H1 (cell line): Measurements from ENCODE around the gene UBE2E2. TPM values are rescaled to one million over a fixed set of nuclear protein-coding genes. Genes with fewer than 3 reads are reported as not detected.

Experiments
- CTCF ChIA-PET: fragments of 300-600 bp; sonication (Branson Sonifier 250); formaldehyde crosslinking; loops from one replicate; lab custom pipeline; 2021; ENCODE audit not compliant: partially characterized antibody; lab: Charles Lee
- POLR2A ChIA-PET: fragments of 300-600 bp; sonication (Branson Sonifier 250); formaldehyde crosslinking; loops from one replicate; lab custom pipeline; 2021; ENCODE audit warnings: inconsistent platforms; ENCODE audit not compliant: partially characterized antibody; lab: Charles Lee
- DNase-seq, 2 experiments: peaks; one replicate each; pipeline versions ENCODE4 v3.0.0 to v3.0.0-alpha.2; 2010 to 2022; ENCODE audit warnings: low spot score in 2 of 2, low read depth in 1 of 2, mixed read lengths in 1 of 2
- FAIRE-seq: peaks from 2 replicates; lab custom pipeline; 2011; peaks lifted over from hg19 to GRCh38; lab: Jason Lieb, UNC
- H2AFZ ChIP-seq: 2 replicates; pipeline ENCODE4 v1.8.1; 2012; ENCODE audit warnings: low read length, inconsistent platforms
- H2AK5ac ChIP-seq: 2 replicates; pipeline ENCODE4 v1.6.1; 2013; ENCODE audit warnings: low read depth, low read length
- H2BK120ac ChIP-seq: replicated peaks from 2 replicates; pipeline ENCODE3; 2013; ENCODE audit warnings: low read depth, low read length, inconsistent platforms
- H2BK12ac ChIP-seq: 2 replicates; pipeline ENCODE4 v1.6.1; 2013; ENCODE audit warnings: low read depth, low read length
- H2BK15ac ChIP-seq: 2 replicates; pipeline ENCODE4 v1.6.1; 2013; ENCODE audit warnings: low read length
- H2BK20ac ChIP-seq: 2 replicates; pipeline ENCODE4 v1.6.1; 2013; ENCODE audit warnings: low read length
- H2BK5ac ChIP-seq: 2 replicates; pipeline ENCODE4 v1.6.1; 2013; ENCODE audit warnings: low read depth, low read length
- H3K14ac ChIP-seq: 2 replicates; pipeline ENCODE4 v1.6.1; 2013; ENCODE audit warnings: inconsistent platforms; ENCODE audit not compliant: insufficient read length
- H3K18ac ChIP-seq: 2 replicates; pipeline ENCODE4 v1.6.1; 2013; ENCODE audit warnings: low read length; ENCODE audit errors: extremely low read depth
- H3K23ac ChIP-seq: 2 replicates; pipeline ENCODE4 v1.6.1; 2013; ENCODE audit warnings: inconsistent platforms; ENCODE audit not compliant: insufficient read length
- H3K23me2 ChIP-seq: 2 replicates; pipeline ENCODE4 v1.6.1; 2013; ENCODE audit warnings: low read depth, low read length
- H3K27ac ChIP-seq: 2 replicates; pipeline ENCODE4 v1.6.1; 2011; ENCODE audit warnings: low read depth, low read length, inconsistent platforms
- H3K27me3 ChIP-seq, 4 experiments: replicated peaks in 1 of 4; 1 replicate in 1 of 4; 2 replicates in 3 of 4; pipeline versions ENCODE4 v1.6.1 to v1.8.1; 2011 to 2013; ENCODE audit warnings: low read length in 3 of 4, mild to moderate bottlenecking in 3 of 4, inconsistent platforms in 2 of 4, mixed read lengths in 2 of 4, moderate library complexity in 1 of 4; ENCODE audit not compliant: control insufficient read depth in 3 of 4, insufficient read depth in 3 of 4; ENCODE audit errors: extremely low read depth in 1 of 4
- H3K36me3 ChIP-seq, 4 experiments: 2 replicates each; pipeline versions ENCODE4 v1.6.1 to v1.8.1; 2011 to 2013; ENCODE audit warnings: mild to moderate bottlenecking in 4 of 4, low read length in 3 of 4, moderate library complexity in 2 of 4, control low read depth in 1 of 4, inconsistent platforms in 1 of 4; ENCODE audit not compliant: insufficient read depth in 4 of 4, control insufficient read depth in 2 of 4
- H3K4ac ChIP-seq: replicated peaks from 2 replicates; pipeline ENCODE3; 2013; ENCODE audit warnings: low read length, low read depth, mixed read lengths, inconsistent platforms; ENCODE audit not compliant: insufficient read length
- H3K4me1 ChIP-seq, 4 experiments: replicated peaks in 1 of 4; 1 replicate in 1 of 4; 2 replicates in 3 of 4; pipeline versions ENCODE4 v1.6.1 to v1.8.1; 2011 to 2013; ENCODE audit warnings: low read length in 3 of 4, inconsistent platforms in 2 of 4, mixed read lengths in 1 of 4; ENCODE audit not compliant: insufficient read depth in 4 of 4, control insufficient read depth in 3 of 4
- H3K4me2 ChIP-seq, 2 experiments: 2 replicates each; pipeline versions ENCODE4 v1.6.1 to v1.8.1; 2011 to 2013; ENCODE audit warnings: low read depth in 2 of 2, low read length in 2 of 2, control low read depth in 1 of 2, inconsistent platforms in 1 of 2, mild to moderate bottlenecking in 1 of 2; ENCODE audit not compliant: insufficient read depth in 1 of 2
- H3K4me3 ChIP-seq, 4 experiments: fragments of 200-600, 300-600 bp in 1 of 4; sonication (generic), shearing (Covaris generic), sonication (Bioruptor Twin) in 1 of 4; 2 replicates each; pipeline versions ENCODE4 v1.5.1 to v1.8.1; 2011 to 2016; ENCODE audit warnings: low read length in 4 of 4, low read depth in 3 of 4, control low read depth in 2 of 4, inconsistent platforms in 2 of 4, mild to moderate bottlenecking in 2 of 4, mixed read lengths in 1 of 4, moderate library complexity in 1 of 4; ENCODE audit not compliant: insufficient read depth in 2 of 4; ENCODE audit errors: extremely low read depth in 1 of 4
- H3K56ac ChIP-seq: replicated peaks from 2 replicates; pipeline ENCODE3; 2013; ENCODE audit warnings: low read depth, mild to moderate bottlenecking, mixed read lengths, low read length, inconsistent platforms; ENCODE audit not compliant: insufficient read length
- H3K79me1 ChIP-seq: 2 replicates; pipeline ENCODE4 v1.6.1; 2013; ENCODE audit warnings: low read depth, low read length, control low read depth
- H3K79me2 ChIP-seq, 2 experiments: 2 replicates each; pipeline versions ENCODE4 v1.6.1 to v1.8.1; 2012 to 2013; ENCODE audit warnings: low read length in 2 of 2, mild to moderate bottlenecking in 2 of 2, inconsistent platforms in 1 of 2; ENCODE audit not compliant: insufficient read depth in 2 of 2, control insufficient read depth in 1 of 2
- H3K9ac ChIP-seq, 4 experiments: replicated peaks in 1 of 4; 1 replicate in 1 of 4; 2 replicates in 3 of 4; pipeline versions ENCODE4 v1.6.1 to v1.8.1; 2011 to 2013; ENCODE audit warnings: low read depth in 3 of 4, low read length in 3 of 4, control low read depth in 2 of 4, mild to moderate bottlenecking in 2 of 4, moderate library complexity in 2 of 4, inconsistent platforms in 1 of 4; ENCODE audit errors: extremely low read depth in 1 of 4
- H3K9me3 ChIP-seq, 2 experiments: 2 replicates each; pipeline versions ENCODE4 v1.6.1 to v1.8.1; 2012 to 2013; ENCODE audit warnings: mild to moderate bottlenecking in 2 of 2, moderate library complexity in 2 of 2, control low read depth in 1 of 2, inconsistent platforms in 1 of 2, low read depth in 1 of 2, low read length in 1 of 2, mixed read lengths in 1 of 2; ENCODE audit not compliant: insufficient read depth in 2 of 2
- H4K20me1 ChIP-seq, 2 experiments: replicated peaks in 1 of 2; 2 replicates each; pipeline versions ENCODE3 to v1.8.1; 2011 to 2013; ENCODE audit warnings: inconsistent platforms in 2 of 2, low read length in 2 of 2, mild to moderate bottlenecking in 1 of 2; ENCODE audit not compliant: insufficient read depth in 2 of 2, control insufficient read depth in 1 of 2
- H4K5ac ChIP-seq: 2 replicates; pipeline ENCODE4 v1.6.1; 2013; ENCODE audit warnings: low read length, low read depth, mixed read lengths, inconsistent platforms; ENCODE audit not compliant: insufficient read length
- H4K8ac ChIP-seq: 2 replicates; pipeline ENCODE4 v1.8.0; 2013; ENCODE audit warnings: mild to moderate bottlenecking, moderate library complexity, low read length, inconsistent platforms; ENCODE audit not compliant: insufficient read depth; ENCODE audit errors: extremely low read depth
- H4K91ac ChIP-seq: replicated peaks from 2 replicates; pipeline ENCODE3; 2013; ENCODE audit warnings: low read length, mixed read lengths, inconsistent platforms; ENCODE audit not compliant: insufficient read length
- BACH1 ChIP-seq: IDR thresholded peaks from 2 replicates; pipeline ENCODE4 v1.6.1; 2012; ENCODE audit warnings: low read length, improper control_type of control experiment
- SIRT6 ChIP-seq: IDR thresholded peaks from one replicate; pipeline ENCODE4 v1.7.1; 2012; ENCODE audit warnings: low read length, inconsistent platforms
- YY1 ChIP-seq: IDR thresholded peaks from 2 replicates; pipeline ENCODE4 v1.6.1; 2011; ENCODE audit warnings: low read depth, mild to moderate bottlenecking, low read length
- WGBS, 2 experiments: shearing (Covaris generic) in 1 of 2; methylation state at CpG; one replicate each; pipeline versions ENCODE4 v1.1.6 to v1.1.7; 2013 to 2015; ENCODE audit warnings: low lambda C conversion rate in 2 of 2, mixed read lengths in 2 of 2, inconsistent platforms in 1 of 2, low coverage in 1 of 2, missing lambda C conversion rate in 1 of 2; ENCODE audit not compliant: insufficient replicate concordance in 2 of 2, insufficient coverage in 1 of 2, insufficient read length in 1 of 2; ENCODE audit errors: extremely low coverage in 1 of 2, missing lambda C conversion rate in 1 of 2; 5-methylcytosine and 5-hydroxymethylcytosine counted together
- polyA plus RNA-seq, 7 experiments: library from polyadenylated mRNA; depleted of rRNA in 3 of 7; stranded (reverse) in 5 of 7; unstranded in 2 of 7; fragments of >200 nt in 5 of 7; fragments of 200-250 nt in 2 of 7; gene quantifications; 1 replicate in 5 of 7; 2 replicates in 1 of 7; 4 replicates in 1 of 7; pipeline versions ENCODE4 v1.2.1 to v1.2.3, GENCODE V29; 2011 to 2013; ENCODE audit warnings: missing spikeins in 2 of 7, mixed read lengths in 2 of 7
- total RNA-seq: library from RNA; stranded (reverse); fragmentation: NEBNext Ultra II Directional; extraction: Animal tissue kit (Norgen Biotek cat#: 25700); gene quantifications from 2 replicates; pipeline ENCODE4 v1.2.1, GENCODE V29; 2021
- TF ChIP-seq, protein P1 (sequence below): IDR thresholded peaks from 2 replicates; pipeline ENCODE4 v1.6.1; 2012; ENCODE audit warnings: inconsistent platforms

UBE2E2 gene
- total and polyA plus RNA-seq, 2 of the 8 experiments (the other 6 are each of a cell fraction or from before 2014, with no cell fraction given), result 57.6 to 70.6 TPM

DNA sequence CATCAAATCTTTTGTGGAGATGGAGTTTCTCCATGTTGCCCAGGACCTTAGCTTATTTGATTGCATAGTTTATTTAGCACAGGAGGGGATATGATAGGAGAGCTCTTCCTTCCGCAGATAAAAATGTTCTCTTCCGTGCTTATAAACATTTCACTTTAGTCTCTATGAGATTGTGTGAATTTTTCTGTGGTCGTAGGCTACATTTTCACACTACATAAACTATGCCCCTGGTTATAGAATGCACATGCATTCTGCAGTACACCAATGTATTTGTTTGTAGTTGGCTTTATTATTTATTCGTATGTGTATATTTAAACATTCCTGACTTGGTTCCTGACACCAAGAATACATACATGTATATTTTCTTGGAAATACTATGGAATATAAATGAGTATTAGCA lies 139.2 kb downstream of the UBE2E2 start:
- Histone ChIP-seq H3K9ac (no peak overlapping the region), H3K14ac (no peak overlapping the region), H3K23ac (no peak overlapping the region), H3K56ac (no peak overlapping the region), H3K79me2 (peaks cover 0 to 3% of the 10 kb centered on the region in 2 experiments; a peak in 1 of 4 replicates), H2BK120ac (no peak overlapping the region), H4K20me1 (no peaks in the 10 kb centered on the region), H3K4me2 (no peak overlapping the region), H2BK5ac (no peak overlapping the region), H3K9me3 (no peaks in the 10 kb centered on the region), H3K36me3 (no peaks in the 10 kb centered on the region), H2BK20ac (no peak overlapping the region), H3K18ac (no peak overlapping the region), H3K79me1 (no peaks in the 10 kb centered on the region), H2BK15ac (no peak overlapping the region), H3K23me2 (no peaks in the 10 kb centered on the region), H2AK5ac (no peak overlapping the region), H3K4me1 (no peaks in the 10 kb centered on the region), H3K4ac (no peak overlapping the region), H2AFZ (no peak overlapping the region), H3K27me3 (no peaks in the 10 kb centered on the region), H3K27ac (no peak overlapping the region), H3K4me3 (no peak overlapping the region), H4K91ac (no peak overlapping the region), H4K5ac (no peak overlapping the region), H2BK12ac (no peak overlapping the region), H4K8ac (no peak overlapping the region)
- FAIRE-seq, result no peak
- TF ChIP-seq BACH1 (no peak), SIRT6 (no peak), YY1 (no peak)
- TF ChIP-seq, protein P1, sequence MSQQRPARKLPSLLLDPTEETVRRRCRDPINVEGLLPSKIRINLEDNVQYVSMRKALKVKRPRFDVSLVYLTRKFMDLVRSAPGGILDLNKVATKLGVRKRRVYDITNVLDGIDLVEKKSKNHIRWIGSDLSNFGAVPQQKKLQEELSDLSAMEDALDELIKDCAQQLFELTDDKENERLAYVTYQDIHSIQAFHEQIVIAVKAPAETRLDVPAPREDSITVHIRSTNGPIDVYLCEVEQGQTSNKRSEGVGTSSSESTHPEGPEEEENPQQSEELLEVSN, result no peak
- WGBS, 2 experiments, result 91% methylated on average over 4 of the region's 4 CpGs; no CpG with 5 or more reads in 1 of the 2 experiments
- no peak for DNase-seq
- CTCF ChIA-PET, result no interaction called here
- POLR2A ChIA-PET, result no interaction called here
